DOHH2 (cell line): Measurements from ENCODE around the gene WDR35.

Experiments used
- H3F3A ChIP-seq: fragments of 200-600 bp; sonication (generic), shearing (Covaris generic); 2 replicates; pipeline ENCODE4 v1.6.0; 2016; ENCODE audit warnings: antibody characterized with exemption, mild to moderate bottlenecking; ENCODE audit not compliant: control insufficient read depth, insufficient read depth
- H3K27ac ChIP-seq: fragments of 200-600 bp; sonication (generic); 2 replicates; pipeline ENCODE4 v1.5.1; 2014; ENCODE audit warnings: low read depth, mild to moderate bottlenecking, low read length, moderate library complexity
- H3K27me3 ChIP-seq: fragments of 200-600 bp; sonication (generic); 2 replicates; pipeline ENCODE4 v1.6.1; 2014; ENCODE audit warnings: mild to moderate bottlenecking, low read length, mixed read lengths; ENCODE audit not compliant: control insufficient read depth
- H3K36me3 ChIP-seq: fragments of 200-600 bp; sonication (generic); 2 replicates; pipeline ENCODE4 v1.6.1; 2014; ENCODE audit warnings: mild to moderate bottlenecking, low read length, moderate library complexity, mixed read lengths; ENCODE audit not compliant: control insufficient read depth
- H3K4me1 ChIP-seq: fragments of 200-600 bp; sonication (generic); 2 replicates; pipeline ENCODE4 v1.6.1; 2014; ENCODE audit warnings: mild to moderate bottlenecking, low read length, mixed read lengths; ENCODE audit not compliant: control insufficient read depth
- H3K4me2 ChIP-seq: fragments of 200-600 bp; sonication (generic); 2 replicates; pipeline ENCODE4 v1.6.0; 2014; ENCODE audit warnings: mild to moderate bottlenecking, low read length, moderate library complexity
- H3K4me3 ChIP-seq: fragments of 200-600 bp; sonication (generic); 2 replicates; pipeline ENCODE4 v1.5.1; 2014; ENCODE audit warnings: mild to moderate bottlenecking, low read length, mixed read lengths
- H3K79me2 ChIP-seq: fragments of 200-600 bp; sonication (generic); 2 replicates; pipeline ENCODE4 v1.6.1; 2014; ENCODE audit warnings: mild to moderate bottlenecking, low read length, mixed read lengths; ENCODE audit not compliant: control insufficient read depth
- H3K9me2 ChIP-seq: fragments of 200-600 bp; sonication (generic); replicated peaks from 2 replicates; pipeline ENCODE4 v1.6.1; 2014; ENCODE audit warnings: mild to moderate bottlenecking, low read length, mixed read lengths; ENCODE audit not compliant: control insufficient read depth
- H3K9me3 ChIP-seq: fragments of 200-600 bp; sonication (generic); 2 replicates; pipeline ENCODE4 v1.6.1; 2014; ENCODE audit warnings: antibody characterized with exemption, low read length, mixed read lengths; ENCODE audit not compliant: control insufficient read depth, insufficient read depth
- H4K20me1 ChIP-seq: fragments of 200-600 bp; sonication (generic); 2 replicates; pipeline ENCODE4 v1.6.0; 2014; ENCODE audit warnings: low read depth, mild to moderate bottlenecking, antibody characterized with exemption, low read length, moderate library complexity; ENCODE audit not compliant: control insufficient read depth, insufficient read depth
- CTCF ChIP-seq: fragments of 200-600 bp; sonication (generic); IDR thresholded peaks from one replicate; pipeline ENCODE4 v1.5.1; 2014; ENCODE audit warnings: antibody characterized with exemption, mild to moderate bottlenecking, low read depth, low read length; ENCODE audit not compliant: poor library complexity, severe bottlenecking
- EZH2phosphoT487 ChIP-seq: fragments of 200-600 bp; sonication (generic); IDR thresholded peaks from 2 replicates; pipeline ENCODE4 v1.6.1; 2017; ENCODE audit warnings: borderline replicate concordance, mild to moderate bottlenecking, antibody characterized with exemption, low read length, moderate library complexity, mixed read lengths

Gene WDR35

GRCh38 chr2:19865151-19865550 is 124.8 kb downstream of the WDR35 start:
- H3K4me2 ChIP-seq: no peak overlapping the region
- TF ChIP-seq EZH2phosphoT487 (no peak), CTCF (no peak)
- H3K27me3 ChIP-seq: peaks cover 23% of the 10 kb centered on the region
- H3K27ac ChIP-seq: no peak overlapping the region
- no peaks in the 10 kb centered on the region for H3K79me2 ChIP-seq
- H4K20me1 ChIP-seq: no peaks in the 10 kb centered on the region
- H3K4me3 ChIP-seq: no peak overlapping the region
- H3K9me3 ChIP-seq: no peaks in the 10 kb centered on the region
- H3K9me2 ChIP-seq: no peaks in the 10 kb centered on the region
- no peaks in the 10 kb centered on the region for H3K36me3 ChIP-seq
- H3K4me1 ChIP-seq: no peaks in the 10 kb centered on the region
- H3F3A ChIP-seq: no peaks in the 10 kb centered on the region

GRCh38 chr2:19864381-19864780 is 125.5 kb downstream of the WDR35 start:
- no peak for TF ChIP-seq CTCF
- no peak for TF ChIP-seq EZH2phosphoT487
- H3K9me3 ChIP-seq: no peaks in the 10 kb centered on the region
- no peaks in the 10 kb centered on the region for H3F3A ChIP-seq
- peaks cover 22% of the 10 kb centered on the region for H3K27me3 ChIP-seq
- no peak overlapping the region for H3K4me2 ChIP-seq
- H3K4me1 ChIP-seq: no peaks in the 10 kb centered on the region
- no peaks in the 10 kb centered on the region for H3K79me2 ChIP-seq
- no peak overlapping the region for H3K4me3 ChIP-seq
- no peak overlapping the region for H3K27ac ChIP-seq
- no peaks in the 10 kb centered on the region for H3K36me3 ChIP-seq
- no peaks in the 10 kb centered on the region for H3K9me2 ChIP-seq
- no peaks in the 10 kb centered on the region for H4K20me1 ChIP-seq

GRCh38 chr2:19863303-19864041 is 126.4 kb downstream of the WDR35 start:
- no peaks in the 10 kb centered on the region for H3K36me3 ChIP-seq
- no peaks in the 10 kb centered on the region for H3K79me2 ChIP-seq
- H3K27ac ChIP-seq: no peak overlapping the region
- peaks cover 15% of the 10 kb centered on the region for H3K27me3 ChIP-seq
- H3K4me1 ChIP-seq: no peaks in the 10 kb centered on the region
- no peaks in the 10 kb centered on the region for H3K9me3 ChIP-seq
- no peak overlapping the region for H3K4me3 ChIP-seq
- no peaks in the 10 kb centered on the region for H3F3A ChIP-seq
- no peak overlapping the region for H3K4me2 ChIP-seq
- H4K20me1 ChIP-seq: no peaks in the 10 kb centered on the region
- TF ChIP-seq EZH2phosphoT487 (no peak), CTCF (peak; percentile 93)
- H3K9me2 ChIP-seq: no peaks in the 10 kb centered on the region
